ENCODE data around the gene HHAT.
"Not testable (repeated sequence)": the region's sequence is repeated elsewhere in the genome, so short reads cannot be mapped to it uniquely, and the experiment has no call there.

The HHAT gene

DNA sequence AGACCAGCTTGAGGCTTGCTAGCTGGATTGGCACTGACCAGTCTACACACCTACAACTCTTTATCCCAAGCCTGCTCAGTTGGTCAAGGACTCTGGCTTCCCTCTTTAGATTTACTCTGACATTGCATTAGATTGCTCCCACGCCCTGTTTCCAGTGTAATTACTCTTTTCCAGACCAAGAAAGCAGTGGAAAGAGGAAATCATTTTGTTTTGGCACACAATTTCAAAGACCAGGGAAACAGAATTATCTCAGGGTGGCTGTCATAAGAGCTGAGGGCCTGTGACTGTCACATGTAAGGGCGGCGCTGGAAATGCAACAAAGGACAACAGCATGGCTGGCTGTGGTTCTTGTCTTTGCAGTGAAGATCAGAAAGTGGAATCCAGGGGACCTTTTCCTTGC is 302.7 kb downstream of the HHAT start:
- in situ Hi-C loops (cut with HindIII; ENCODE audit: low sequenced_read_pairs): no loop called here

- in situ Hi-C loops (cut with HindIII; ENCODE audit: low sequenced_read_pairs): no loop called here
Observed at GRCh38 chr1:210633140-210633539, 304.4 kb downstream of the HHAT start.

- in situ Hi-C loops (cut with HindIII; ENCODE audit: low sequenced_read_pairs): no loop called here
Observed at GRCh38 chr1:210633636-210634035, 304.9 kb downstream of the HHAT start.

GRCh38 chr1:210635108-210635507 is 306.4 kb downstream of the HHAT start:
- in situ Hi-C loops (cut with HindIII; ENCODE audit: low sequenced_read_pairs): no loop called here

DNA sequence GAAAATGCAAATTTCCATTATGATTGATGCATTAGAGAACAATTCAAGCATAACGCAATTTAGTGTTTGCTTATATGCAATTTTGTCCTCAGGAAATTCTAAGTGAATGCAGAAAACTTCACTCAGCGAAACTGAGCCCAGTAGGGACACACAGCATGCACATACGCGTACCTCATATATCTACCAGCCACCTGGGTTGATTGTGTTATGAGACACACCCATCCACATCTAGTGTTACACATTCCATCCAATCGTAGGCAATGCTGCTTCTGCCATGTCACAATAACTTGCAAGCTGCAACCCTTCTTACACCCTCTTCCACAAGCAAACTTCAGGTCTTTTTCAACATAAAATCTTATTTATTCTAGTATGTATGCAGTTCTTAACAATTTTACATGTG is 312.9 kb downstream of the HHAT start:
- in situ Hi-C loops (cut with HindIII; ENCODE audit: low sequenced_read_pairs): no loop called here

- in situ Hi-C loops (cut with HindIII; ENCODE audit: low sequenced_read_pairs): no loop called here
Observed at GRCh38 chr1:210645582-210646257, 317.0 kb downstream of the HHAT start.

DNA sequence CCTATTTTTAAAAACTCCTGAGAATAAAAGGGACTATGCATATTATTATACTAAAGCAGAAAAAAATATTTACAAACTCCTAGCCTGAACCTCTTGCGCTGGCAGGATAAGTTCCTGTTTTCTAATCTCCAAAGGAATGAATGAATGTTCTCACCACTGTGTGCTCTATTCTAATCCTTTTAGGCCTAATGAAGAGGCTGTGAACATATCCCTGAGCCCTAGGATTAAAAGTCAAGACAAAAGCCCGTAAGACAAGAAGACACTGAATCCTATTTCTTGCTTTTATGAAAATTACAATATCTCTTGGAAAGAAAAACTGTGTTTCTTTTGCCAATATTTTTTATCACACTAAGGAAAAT is 317.5 kb downstream of the HHAT start:
- in situ Hi-C loops (cut with HindIII; ENCODE audit: low sequenced_read_pairs): no loop called here

GRCh38 chr1:210647406-210648333 is 319.0 kb downstream of the HHAT start:
- in situ Hi-C loops (cut with HindIII; ENCODE audit: low sequenced_read_pairs): no loop called here

GRCh38 chr1:210648588-210649269 is 320.0 kb downstream of the HHAT start:
- in situ Hi-C loops (cut with HindIII; ENCODE audit: low sequenced_read_pairs): no loop called here

GRCh38 chr1:210650403-210650802 is 321.7 kb downstream of the HHAT start:
- in situ Hi-C loops (cut with HindIII; ENCODE audit: low sequenced_read_pairs): no loop called here

GRCh38 chr1:210652329-210652954 is 323.7 kb downstream of the HHAT start:
- in situ Hi-C loops (cut with HindIII; ENCODE audit: low sequenced_read_pairs): no loop called here

DNA sequence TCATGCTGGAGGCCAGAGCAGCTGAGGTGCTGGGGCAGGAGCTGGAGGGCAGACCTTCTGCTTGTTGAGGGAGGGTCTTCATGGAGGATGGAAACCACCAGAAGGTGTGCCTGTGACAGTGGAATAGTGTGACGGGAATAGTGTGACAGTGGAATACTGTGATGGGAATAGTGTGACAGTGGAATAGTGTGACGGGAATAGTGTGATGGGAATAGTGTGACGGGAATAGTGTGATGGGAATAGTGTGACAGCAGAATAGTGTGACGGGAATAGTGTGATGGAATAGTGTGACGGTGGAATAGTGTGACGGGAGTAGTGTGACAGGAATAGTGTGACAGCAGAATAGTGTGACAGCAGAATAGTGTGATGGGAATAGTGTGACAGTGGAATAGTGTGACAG is 325.1 kb downstream of the HHAT start:
- in situ Hi-C loops (cut with HindIII; ENCODE audit: low sequenced_read_pairs): no loop called here

GRCh38 chr1:210654176-210654981 is 325.7 kb downstream of the HHAT start:
- in situ Hi-C loops (cut with HindIII; ENCODE audit: low sequenced_read_pairs): no loop called here

- in situ Hi-C loops (cut with HindIII; ENCODE audit: low sequenced_read_pairs): no loop called here
Observed at GRCh38 chr1:210655511-210655910, 326.8 kb downstream of the HHAT start.

- in situ Hi-C loops (cut with HindIII; ENCODE audit: low sequenced_read_pairs): no loop called here
Observed at GRCh38 chr1:210657806-210658205, 329.1 kb downstream of the HHAT start.

DNA sequence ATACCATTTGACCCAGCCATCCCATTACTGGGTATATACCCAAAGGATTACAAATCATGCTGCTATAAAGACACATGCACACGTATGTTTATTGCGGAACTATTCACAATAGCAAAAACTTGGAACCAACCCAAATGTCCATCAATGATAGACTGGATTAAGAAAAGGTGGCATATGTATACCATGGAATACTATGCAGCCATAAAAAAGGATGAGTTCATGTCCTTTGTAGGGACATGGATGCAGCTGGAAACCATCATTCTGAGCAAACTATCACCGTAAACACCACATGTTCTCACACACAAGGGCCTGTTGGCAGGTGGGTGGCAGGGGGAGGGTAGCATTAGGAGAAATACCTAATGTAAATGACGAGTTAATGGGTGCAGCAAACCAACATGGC is 332.8 kb downstream of the HHAT start:
- in situ Hi-C loops (cut with HindIII; ENCODE audit: low sequenced_read_pairs): not testable (repeated sequence)

DNA sequence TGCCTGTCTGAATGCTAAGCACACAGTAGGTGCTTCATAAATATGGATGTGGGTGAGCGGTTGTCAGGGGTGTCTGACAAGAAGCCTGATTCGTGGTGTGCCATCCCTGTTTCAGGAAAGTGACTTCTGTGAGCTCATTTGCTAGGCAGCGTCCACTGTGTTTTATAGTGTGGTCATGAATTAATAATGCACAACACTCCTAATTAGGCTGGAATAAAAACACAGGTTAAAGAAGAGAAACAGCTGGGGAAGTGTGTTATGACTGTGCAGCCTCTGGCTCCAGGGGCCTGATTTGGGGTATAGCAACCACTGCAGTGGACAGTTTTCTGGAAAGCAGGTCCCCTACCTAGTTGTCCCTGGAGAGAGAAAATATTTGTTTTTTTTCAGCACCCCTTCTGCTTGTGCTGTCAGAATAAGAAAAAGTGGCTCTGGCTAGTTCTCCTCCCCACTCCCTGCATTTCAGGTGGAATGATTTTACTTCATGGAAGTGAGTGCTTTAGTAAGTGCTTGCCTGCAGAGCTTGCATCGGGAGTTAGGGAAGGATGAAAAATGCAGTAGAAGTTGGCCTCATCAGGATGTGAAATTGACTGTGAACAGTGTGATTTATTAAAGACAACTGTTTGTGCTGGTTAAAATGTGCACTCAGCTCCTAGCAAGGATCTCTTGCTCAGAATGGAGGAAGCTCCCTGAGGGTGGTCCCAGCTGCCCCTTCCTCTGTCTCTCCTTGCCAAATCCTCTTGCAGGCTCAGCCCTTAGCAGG is 333.8 kb downstream of the HHAT start:
- in situ Hi-C loops (cut with HindIII; ENCODE audit: low sequenced_read_pairs): no loop called here

DNA sequence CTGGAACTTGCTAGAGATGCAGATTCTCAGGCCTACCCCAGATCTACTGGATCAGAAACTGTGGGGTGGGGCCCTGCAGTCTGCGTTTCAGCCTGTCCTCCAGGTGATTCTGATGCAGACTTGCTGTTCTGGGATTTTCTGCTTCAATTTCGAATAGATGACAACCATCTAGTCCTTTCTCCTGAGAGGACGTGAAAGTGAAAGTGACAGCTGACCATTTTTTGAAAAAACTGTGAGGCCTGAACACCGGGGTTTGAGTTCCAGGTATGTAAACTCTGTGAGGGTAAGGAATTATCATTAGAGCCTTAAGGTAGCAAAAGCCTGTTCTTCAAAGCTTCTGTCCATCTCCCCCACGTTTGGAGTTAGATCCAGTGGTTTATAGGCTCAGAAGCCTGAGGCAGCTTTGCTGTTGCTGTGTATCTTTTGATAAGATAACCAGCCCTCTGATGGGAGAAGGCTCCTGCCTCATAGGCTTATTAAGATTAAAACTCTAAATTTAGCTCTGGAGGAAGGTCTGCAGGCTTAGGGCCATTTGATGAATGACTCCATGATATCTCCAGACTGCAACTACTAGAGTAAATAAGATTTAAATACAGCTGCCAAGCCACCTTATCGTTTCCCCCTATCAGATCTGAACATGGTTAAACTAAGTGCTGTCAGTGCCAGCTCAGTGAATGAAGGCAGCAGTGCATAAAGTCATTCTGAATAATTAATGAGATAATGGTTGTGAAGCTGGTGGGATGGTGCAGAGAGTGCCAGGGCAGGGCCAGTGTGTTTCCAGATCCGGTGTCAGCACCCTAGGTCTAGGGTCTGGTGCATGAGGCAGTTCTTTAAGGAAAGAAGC is 335.2 kb downstream of the HHAT start:
- in situ Hi-C loops (cut with HindIII; ENCODE audit: low sequenced_read_pairs): no loop called here

- in situ Hi-C loops (cut with HindIII; ENCODE audit: low sequenced_read_pairs): no loop called here
Observed at GRCh38 chr1:210669951-210670350, 341.2 kb downstream of the HHAT start.

All from DLD1 (cell line).